ENCODE measurements around the gene USP17L30.
"Not testable (repeated sequence)": the region's sequence is repeated elsewhere in the genome, so short reads cannot be mapped to it uniquely, and the experiment has no call there.

DNA sequence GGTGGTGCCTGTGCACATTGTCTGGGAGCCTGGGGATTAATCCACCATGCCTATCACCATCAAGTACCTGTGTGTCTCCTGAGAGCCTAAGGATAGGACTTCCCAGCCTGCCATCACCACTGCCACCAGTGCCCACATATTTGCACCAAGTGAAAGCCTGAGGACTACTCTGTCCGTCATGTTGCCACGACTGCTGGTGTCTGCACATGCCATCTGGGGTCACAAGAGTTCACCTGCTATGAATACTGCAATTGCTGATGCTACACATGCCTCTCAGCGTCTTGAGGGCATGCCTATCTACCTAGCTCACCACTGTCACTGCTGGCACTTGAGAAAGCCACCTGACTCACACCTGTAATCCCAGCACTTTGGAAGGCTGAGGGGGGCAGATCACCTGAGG is 43.6 kb downstream of the USP17L30 start:
- TF ChIP-seq, protein P1, sequence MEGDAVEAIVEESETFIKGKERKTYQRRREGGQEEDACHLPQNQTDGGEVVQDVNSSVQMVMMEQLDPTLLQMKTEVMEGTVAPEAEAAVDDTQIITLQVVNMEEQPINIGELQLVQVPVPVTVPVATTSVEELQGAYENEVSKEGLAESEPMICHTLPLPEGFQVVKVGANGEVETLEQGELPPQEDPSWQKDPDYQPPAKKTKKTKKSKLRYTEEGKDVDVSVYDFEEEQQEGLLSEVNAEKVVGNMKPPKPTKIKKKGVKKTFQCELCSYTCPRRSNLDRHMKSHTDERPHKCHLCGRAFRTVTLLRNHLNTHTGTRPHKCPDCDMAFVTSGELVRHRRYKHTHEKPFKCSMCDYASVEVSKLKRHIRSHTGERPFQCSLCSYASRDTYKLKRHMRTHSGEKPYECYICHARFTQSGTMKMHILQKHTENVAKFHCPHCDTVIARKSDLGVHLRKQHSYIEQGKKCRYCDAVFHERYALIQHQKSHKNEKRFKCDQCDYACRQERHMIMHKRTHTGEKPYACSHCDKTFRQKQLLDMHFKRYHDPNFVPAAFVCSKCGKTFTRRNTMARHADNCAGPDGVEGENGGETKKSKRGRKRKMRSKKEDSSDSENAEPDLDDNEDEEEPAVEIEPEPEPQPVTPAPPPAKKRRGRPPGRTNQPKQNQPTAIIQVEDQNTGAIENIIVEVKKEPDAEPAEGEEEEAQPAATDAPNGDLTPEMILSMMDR (IDR thresholded peaks at IDR 0.05; ENCODE audit: insufficient read depth, low read length), result not testable (repeated sequence)
- not testable (repeated sequence) for TF ChIP-seq POLR2AphosphoS5 (IDR thresholded peaks at IDR 0.05; ENCODE audit: low read depth); GABPA (IDR thresholded peaks at IDR 0.05; ENCODE audit: low read depth); SPI1 (IDR thresholded peaks at IDR 0.05; ENCODE audit: borderline replicate concordance, low read depth)
- TF ChIP-seq, protein P2, sequence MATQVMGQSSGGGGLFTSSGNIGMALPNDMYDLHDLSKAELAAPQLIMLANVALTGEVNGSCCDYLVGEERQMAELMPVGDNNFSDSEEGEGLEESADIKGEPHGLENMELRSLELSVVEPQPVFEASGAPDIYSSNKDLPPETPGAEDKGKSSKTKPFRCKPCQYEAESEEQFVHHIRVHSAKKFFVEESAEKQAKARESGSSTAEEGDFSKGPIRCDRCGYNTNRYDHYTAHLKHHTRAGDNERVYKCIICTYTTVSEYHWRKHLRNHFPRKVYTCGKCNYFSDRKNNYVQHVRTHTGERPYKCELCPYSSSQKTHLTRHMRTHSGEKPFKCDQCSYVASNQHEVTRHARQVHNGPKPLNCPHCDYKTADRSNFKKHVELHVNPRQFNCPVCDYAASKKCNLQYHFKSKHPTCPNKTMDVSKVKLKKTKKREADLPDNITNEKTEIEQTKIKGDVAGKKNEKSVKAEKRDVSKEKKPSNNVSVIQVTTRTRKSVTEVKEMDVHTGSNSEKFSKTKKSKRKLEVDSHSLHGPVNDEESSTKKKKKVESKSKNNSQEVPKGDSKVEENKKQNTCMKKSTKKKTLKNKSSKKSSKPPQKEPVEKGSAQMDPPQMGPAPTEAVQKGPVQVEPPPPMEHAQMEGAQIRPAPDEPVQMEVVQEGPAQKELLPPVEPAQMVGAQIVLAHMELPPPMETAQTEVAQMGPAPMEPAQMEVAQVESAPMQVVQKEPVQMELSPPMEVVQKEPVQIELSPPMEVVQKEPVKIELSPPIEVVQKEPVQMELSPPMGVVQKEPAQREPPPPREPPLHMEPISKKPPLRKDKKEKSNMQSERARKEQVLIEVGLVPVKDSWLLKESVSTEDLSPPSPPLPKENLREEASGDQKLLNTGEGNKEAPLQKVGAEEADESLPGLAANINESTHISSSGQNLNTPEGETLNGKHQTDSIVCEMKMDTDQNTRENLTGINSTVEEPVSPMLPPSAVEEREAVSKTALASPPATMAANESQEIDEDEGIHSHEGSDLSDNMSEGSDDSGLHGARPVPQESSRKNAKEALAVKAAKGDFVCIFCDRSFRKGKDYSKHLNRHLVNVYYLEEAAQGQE (IDR thresholded peaks at IDR 0.05; ENCODE audit: insufficient replicate concordance, low read depth), result not testable (repeated sequence)
